Central memory CD4-positive, alpha-beta T cell (primary cell): ENCODE results near the gene MSI2.
"Not testable (repeated sequence)": the region's sequence is repeated elsewhere in the genome, so short reads cannot be mapped to it uniquely, and the experiment has no call there.

Experiments used
- DNase-seq: peaks from one replicate; pipeline ENCODE4 v3.0.0; 2022
- total RNA-seq, 3 experiments: gene quantifications; one replicate each; lab custom pipeline; 2026; lab: John Stamatoyannopoulos, UW

The MSI2 gene
- 67.6 to 143 (median 121) reads per million in 3 experiments for total RNA-seq

- DNase-seq, result peak; percentile 87
Observed at GRCh38 chr17:57255776-57256681, at the start of gene MSI2. TSS of gene MSI2 (plus strand) at chr17:57256523. CDS start at chr17:57256743, 220 bp downstream.

- no peak for DNase-seq
Observed at GRCh38 chr17:57206928-57207327, 49.4 kb upstream of the MSI2 start.

- DNase-seq, result no peak
Observed at GRCh38 chr17:57207396-57207795, 48.9 kb upstream of the MSI2 start.

GRCh38 chr17:57210224-57210553 lies 46.1 kb upstream of the MSI2 start:
- DNase-seq, result no peak

GRCh38 chr17:57210972-57211411 lies 45.3 kb upstream of the MSI2 start:
- DNase-seq, result no peak

- no peak for DNase-seq
Observed at GRCh38 chr17:57211543-57211942, 44.8 kb upstream of the MSI2 start.

- no peak for DNase-seq
Observed at GRCh38 chr17:57213180-57213825, 43.0 kb upstream of the MSI2 start.

GRCh38 chr17:57215317-57215716 lies 41.0 kb upstream of the MSI2 start:
- no peak for DNase-seq

- DNase-seq, result no peak
Observed at GRCh38 chr17:57221366-57222350, 34.7 kb upstream of the MSI2 start.

GRCh38 chr17:57222422-57222821 lies 33.9 kb upstream of the MSI2 start:
- DNase-seq, result not testable (repeated sequence)

- no peak for DNase-seq
Observed at GRCh38 chr17:57225127-57225526, 31.2 kb upstream of the MSI2 start.

GRCh38 chr17:57226793-57227192 lies 29.5 kb upstream of the MSI2 start:
- DNase-seq, result no peak

GRCh38 chr17:57228911-57229310 lies 27.4 kb upstream of the MSI2 start:
- no peak for DNase-seq

GRCh38 chr17:57234061-57234738 lies 22.1 kb upstream of the MSI2 start:
- DNase-seq, result no peak

GRCh38 chr17:57234739-57235092 lies 21.6 kb upstream of the MSI2 start:
- DNase-seq, result no peak

GRCh38 chr17:57235124-57235523 lies 21.2 kb upstream of the MSI2 start:
- DNase-seq, result no peak

GRCh38 chr17:57236686-57237299 lies 19.5 kb upstream of the MSI2 start:
- no peak for DNase-seq

- DNase-seq, result no peak
Observed at GRCh38 chr17:57240648-57241047, 15.7 kb upstream of the MSI2 start.

GRCh38 chr17:57242148-57242547 lies 14.2 kb upstream of the MSI2 start:
- no peak for DNase-seq

GRCh38 chr17:57243171-57243622 lies 13.1 kb upstream of the MSI2 start:
- DNase-seq, result peak; percentile 64

- DNase-seq, result no peak
Observed at GRCh38 chr17:57245786-57246185, 10.5 kb upstream of the MSI2 start.

GRCh38 chr17:57246257-57246656 lies 10.1 kb upstream of the MSI2 start:
- DNase-seq, result no peak
